Measurements from ENCODE around the gene ZFP62.

The ZFP62 gene

DNA sequence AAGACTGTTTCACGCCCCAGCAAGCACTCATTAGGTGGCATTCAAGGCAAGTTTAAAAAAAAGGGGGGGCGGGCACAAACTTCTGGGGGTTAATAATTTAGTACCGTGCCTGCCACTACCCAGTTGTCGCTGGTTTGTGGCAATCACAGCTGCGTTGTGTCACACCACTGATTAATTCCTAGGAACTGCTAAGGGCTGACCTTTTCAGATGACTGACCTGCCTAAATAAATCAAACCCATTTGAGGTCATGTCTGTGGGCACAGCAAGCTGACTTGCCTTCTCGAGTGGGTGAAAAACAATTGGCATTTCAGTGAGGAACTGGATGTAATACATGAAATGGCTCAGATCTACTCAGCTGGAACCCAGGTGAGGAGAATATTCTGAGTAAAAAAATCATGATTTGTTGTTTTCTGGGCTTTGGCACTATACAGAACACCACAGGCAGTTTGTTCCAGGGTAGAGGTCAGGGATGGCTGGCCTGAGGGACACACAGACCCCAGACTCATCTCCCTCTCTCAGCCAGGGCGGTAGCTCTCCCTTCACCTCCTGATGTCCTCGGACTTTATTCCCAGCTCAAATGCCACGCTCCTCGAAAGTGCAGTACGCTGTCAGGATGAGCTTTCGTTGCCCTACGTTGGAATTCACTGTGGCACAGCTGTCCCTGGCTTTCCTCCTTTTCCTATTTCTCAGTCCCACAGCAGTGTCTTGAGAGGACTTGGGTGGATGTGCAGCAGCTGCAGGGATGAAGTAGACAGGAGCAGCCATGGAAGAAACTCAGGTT, 43.0 kb downstream of the ZFP62 start:
- no peaks in the 10 kb centered on the region for H3K27me3 ChIP-seq (replicated peaks; ENCODE audit: control insufficient read depth, insufficient read depth, low read length)
- H3K4me1 ChIP-seq (ENCODE audit: control insufficient read depth, insufficient read depth, low read length) = peaks cover 55% of the 10 kb centered on the region
- peak overlapping the region; percentile 70 for H3K4me3 ChIP-seq (ENCODE audit: low read length)
- no peaks in the 10 kb centered on the region for H3K9me3 ChIP-seq (ENCODE audit: control insufficient read depth, low read length)
- H3K36me3 ChIP-seq (ENCODE audit: control insufficient read depth, insufficient read depth, low read length, severe bottlenecking) = no peaks in the 10 kb centered on the region
- peak overlapping the region; percentile 80 for H3K9ac ChIP-seq (ENCODE audit: low read length)
- DNase-seq (ENCODE audit: low read depth) = no peak

DNA sequence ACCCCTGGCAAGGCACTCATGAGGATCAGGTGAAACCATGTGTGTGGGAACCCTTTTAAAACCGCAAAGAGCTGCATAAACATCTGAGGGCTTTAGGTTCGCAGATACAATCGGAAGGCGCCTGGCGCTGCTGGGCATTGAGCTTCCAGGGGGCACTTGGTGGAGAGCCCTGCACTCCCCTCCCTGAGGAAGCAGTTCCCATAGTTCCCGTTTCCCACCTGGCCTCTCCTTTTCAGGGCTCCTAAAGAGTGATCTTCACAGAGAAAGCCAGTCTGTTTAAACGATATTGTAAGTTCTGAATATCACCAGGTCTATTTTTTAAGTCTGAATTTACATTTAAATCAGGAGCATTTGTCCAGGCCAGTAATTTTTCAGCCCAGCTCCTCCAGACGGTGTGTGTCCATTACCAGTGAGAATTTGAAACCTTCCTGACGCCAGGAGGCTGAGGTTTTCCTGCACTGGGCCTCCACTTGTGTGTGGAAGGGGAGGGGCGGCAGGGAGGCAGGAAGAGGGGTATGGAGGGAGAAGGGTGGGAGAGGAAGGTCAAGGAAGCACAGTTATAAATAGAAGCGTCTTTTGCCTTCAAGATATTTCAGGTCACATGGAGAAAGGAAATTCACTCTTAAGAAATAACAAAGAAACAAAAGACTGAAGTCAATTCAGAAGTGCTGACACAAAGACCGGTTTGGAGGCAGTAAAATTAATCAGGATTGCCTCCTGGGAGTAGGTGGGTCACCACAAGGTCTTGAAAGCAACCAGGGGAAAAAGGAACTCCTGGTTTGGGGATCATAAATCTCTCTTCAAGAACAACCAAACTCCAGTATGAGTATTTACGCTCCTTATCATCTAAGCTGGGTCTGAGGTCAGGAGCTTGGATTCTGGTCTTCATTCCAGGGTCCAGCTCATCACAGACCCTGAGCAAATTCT, 44.2 kb downstream of the ZFP62 start:
- no peak overlapping the region for H3K4me3 ChIP-seq (ENCODE audit: low read length)
- DNase-seq (ENCODE audit: low read depth) = peak; percentile 53

GRCh38 chr5:180815293-180815917, 45.7 kb downstream of the ZFP62 start:
- peak overlapping the region; percentile 22 for H3K9ac ChIP-seq (ENCODE audit: low read length)
- H3K27me3 ChIP-seq (replicated peaks; ENCODE audit: control insufficient read depth, insufficient read depth, low read length) = no peaks in the 10 kb centered on the region
- no peaks in the 10 kb centered on the region for H3K9me3 ChIP-seq (ENCODE audit: control insufficient read depth, low read length)
- H3K4me3 ChIP-seq (ENCODE audit: low read length) = peak overlapping the region; percentile 18
- no peaks in the 10 kb centered on the region for H3K36me3 ChIP-seq (ENCODE audit: control insufficient read depth, insufficient read depth, low read length, severe bottlenecking)
- DNase-seq (ENCODE audit: low read depth) = no peak
- H3K4me1 ChIP-seq (ENCODE audit: control insufficient read depth, insufficient read depth, low read length) = peaks cover 52% of the 10 kb centered on the region

More for the DNA sequence above, 44.2 kb downstream of the ZFP62 start:
- H3K9ac ChIP-seq (ENCODE audit: low read length) = peak overlapping the region; percentile 80
- H3K36me3 ChIP-seq (ENCODE audit: control insufficient read depth, insufficient read depth, low read length, severe bottlenecking) = no peaks in the 10 kb centered on the region
- H3K4me1 ChIP-seq (ENCODE audit: control insufficient read depth, insufficient read depth, low read length) = peaks cover 55% of the 10 kb centered on the region
- H3K9me3 ChIP-seq (ENCODE audit: control insufficient read depth, low read length) = no peaks in the 10 kb centered on the region
- no peaks in the 10 kb centered on the region for H3K27me3 ChIP-seq (replicated peaks; ENCODE audit: control insufficient read depth, insufficient read depth, low read length)

GRCh38 chr5:180813420-180813819, 47.7 kb downstream of the ZFP62 start:
- no peak for DNase-seq (ENCODE audit: low read depth)
- Histone ChIP-seq H3K36me3 (ENCODE audit: control insufficient read depth, insufficient read depth, low read length, severe bottlenecking) (no peaks in the 10 kb centered on the region), H3K4me3 (ENCODE audit: low read length) (no peak overlapping the region), H3K9me3 (ENCODE audit: control insufficient read depth, low read length) (no peaks in the 10 kb centered on the region), H3K27me3 (replicated peaks; ENCODE audit: control insufficient read depth, insufficient read depth, low read length) (no peaks in the 10 kb centered on the region), H3K9ac (ENCODE audit: low read length) (no peak overlapping the region), H3K4me1 (ENCODE audit: control insufficient read depth, insufficient read depth, low read length) (peaks cover 49% of the 10 kb centered on the region)

DNA sequence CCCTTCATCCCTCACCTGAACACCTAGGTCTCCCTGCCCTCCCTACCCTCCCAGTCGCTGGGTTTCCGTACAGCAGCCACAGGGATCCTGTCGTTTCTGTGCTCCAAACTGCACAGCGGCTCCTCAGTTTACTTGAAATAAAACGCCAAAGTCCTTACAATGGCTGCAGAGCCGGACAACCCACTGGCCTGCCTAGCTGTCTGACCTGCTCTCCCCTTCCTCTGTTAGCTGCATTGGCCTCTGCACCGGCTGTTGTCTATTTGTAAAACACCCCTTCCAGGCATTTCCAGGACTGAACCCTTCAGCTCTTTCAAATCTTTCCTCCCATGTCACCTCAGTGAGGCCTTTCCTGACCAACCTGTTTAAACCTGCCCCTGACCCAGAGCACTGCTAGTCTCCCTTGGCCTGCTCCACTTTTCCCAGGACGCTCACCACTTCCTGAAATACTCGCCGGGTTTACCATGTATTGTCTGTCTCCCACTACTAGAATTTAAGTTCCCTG, 49.4 kb downstream of the ZFP62 start:
- H3K27me3 ChIP-seq (replicated peaks; ENCODE audit: control insufficient read depth, insufficient read depth, low read length) = no peaks in the 10 kb centered on the region
- no peaks in the 10 kb centered on the region for H3K36me3 ChIP-seq (ENCODE audit: control insufficient read depth, insufficient read depth, low read length, severe bottlenecking)
- H3K4me3 ChIP-seq (ENCODE audit: low read length) = peak overlapping the region; percentile 92
- DNase-seq (ENCODE audit: low read depth) = no peak
- peaks cover 49% of the 10 kb centered on the region for H3K4me1 ChIP-seq (ENCODE audit: control insufficient read depth, insufficient read depth, low read length)
- peak overlapping the region; percentile 94 for H3K9ac ChIP-seq (ENCODE audit: low read length)
- H3K9me3 ChIP-seq (ENCODE audit: control insufficient read depth, low read length) = no peaks in the 10 kb centered on the region

DNA sequence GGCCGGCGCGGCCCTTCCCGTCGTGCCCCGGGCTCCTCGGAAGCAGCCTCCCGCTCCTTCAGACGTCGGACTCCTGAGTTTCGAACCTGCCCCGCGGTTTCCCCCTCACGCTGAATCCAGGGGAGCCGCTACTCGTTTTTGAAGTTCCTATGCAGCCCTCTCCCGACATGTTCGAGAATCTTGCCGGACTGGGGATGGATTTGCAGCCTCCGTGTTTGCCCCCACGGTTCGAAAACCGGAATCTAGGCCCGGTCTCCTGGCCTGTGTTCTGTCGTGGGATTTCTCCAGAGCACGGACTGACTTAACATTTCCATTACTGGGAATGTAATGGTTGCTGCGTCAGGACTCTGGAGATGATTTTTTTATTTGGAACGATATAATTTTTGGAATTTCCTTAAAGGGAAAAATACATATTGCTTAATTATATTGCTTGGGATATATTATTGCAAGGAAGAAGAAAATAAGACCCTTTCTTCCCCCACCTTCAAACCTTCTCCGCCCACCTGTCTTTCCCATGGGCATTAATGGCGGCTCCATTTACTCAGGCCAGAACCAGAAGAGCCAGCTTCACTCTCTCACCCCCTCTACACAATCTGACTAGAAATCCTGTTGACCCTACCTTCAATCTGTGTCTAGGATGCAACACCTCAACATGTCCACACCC, 50.0 kb downstream of the ZFP62 start:
- H3K9me3 ChIP-seq (ENCODE audit: control insufficient read depth, low read length) = no peaks in the 10 kb centered on the region
- H3K4me3 ChIP-seq (ENCODE audit: low read length) = peak overlapping the region; percentile 92
- H3K9ac ChIP-seq (ENCODE audit: low read length) = peak overlapping the region; percentile 94
- DNase-seq (ENCODE audit: low read depth) = peak; percentile 74
- H3K36me3 ChIP-seq (ENCODE audit: control insufficient read depth, insufficient read depth, low read length, severe bottlenecking) = no peaks in the 10 kb centered on the region
- no peaks in the 10 kb centered on the region for H3K27me3 ChIP-seq (replicated peaks; ENCODE audit: control insufficient read depth, insufficient read depth, low read length)
- H3K4me1 ChIP-seq (ENCODE audit: control insufficient read depth, insufficient read depth, low read length) = peaks cover 51% of the 10 kb centered on the region

- H3K4me1 ChIP-seq (ENCODE audit: control insufficient read depth, insufficient read depth, low read length) = peaks cover 48% of the 10 kb centered on the region
- peak overlapping the region; percentile 94 for H3K9ac ChIP-seq (ENCODE audit: low read length)
- H3K9me3 ChIP-seq (ENCODE audit: control insufficient read depth, low read length) = no peaks in the 10 kb centered on the region
- peak; percentile 98 for DNase-seq (ENCODE audit: low read depth)
- peak overlapping the region; percentile 92 for H3K4me3 ChIP-seq (ENCODE audit: low read length)
- no peaks in the 10 kb centered on the region for H3K36me3 ChIP-seq (ENCODE audit: control insufficient read depth, insufficient read depth, low read length, severe bottlenecking)
- no peaks in the 10 kb centered on the region for H3K27me3 ChIP-seq (replicated peaks; ENCODE audit: control insufficient read depth, insufficient read depth, low read length)
These were observed 50.7 kb downstream of the ZFP62 start for GRCh38 chr5:180810210-180810958.

DNA sequence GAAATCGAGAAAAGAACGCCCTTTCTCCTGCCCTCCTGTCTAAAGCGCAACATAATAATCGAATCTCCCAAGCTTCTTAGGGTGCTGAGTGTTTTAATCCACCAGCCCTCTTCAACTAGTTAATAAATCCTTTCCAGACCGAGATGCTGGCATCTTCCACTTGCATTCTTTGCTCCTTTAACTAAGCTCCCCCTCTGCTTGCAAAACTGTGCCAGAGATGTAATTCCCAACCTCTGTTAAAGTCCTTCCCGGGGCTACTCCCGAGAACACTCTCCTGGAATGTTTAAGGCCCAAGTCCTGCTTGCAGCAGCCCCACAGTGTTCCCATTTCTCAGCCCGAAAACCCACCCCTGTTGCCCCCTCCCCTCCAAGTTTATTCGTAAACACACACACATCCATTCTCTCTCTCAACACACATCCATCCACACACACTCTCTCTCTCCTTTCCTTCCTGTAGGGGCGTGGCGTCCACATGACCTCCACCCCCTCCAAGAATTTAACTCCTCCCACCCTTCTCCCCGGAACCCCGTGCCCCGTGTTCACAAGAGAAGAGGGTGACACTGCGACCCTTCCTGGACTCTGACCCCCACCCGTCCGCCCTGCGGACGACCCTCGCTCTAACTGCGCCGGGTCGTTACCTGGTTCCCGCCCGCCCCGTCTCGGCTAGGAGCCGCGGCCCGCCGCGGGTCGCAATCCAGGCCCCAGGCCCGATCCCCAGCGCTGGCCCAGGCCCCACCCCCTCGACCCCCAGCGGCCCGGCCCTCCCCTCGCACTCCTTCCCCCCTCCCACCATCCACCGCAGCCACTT, 51.5 kb downstream of the ZFP62 start:
- no peaks in the 10 kb centered on the region for H3K36me3 ChIP-seq (ENCODE audit: control insufficient read depth, insufficient read depth, low read length, severe bottlenecking)
- no peaks in the 10 kb centered on the region for H3K9me3 ChIP-seq (ENCODE audit: control insufficient read depth, low read length)
- H3K27me3 ChIP-seq (replicated peaks; ENCODE audit: control insufficient read depth, insufficient read depth, low read length) = no peaks in the 10 kb centered on the region
- peaks cover 47% of the 10 kb centered on the region for H3K4me1 ChIP-seq (ENCODE audit: control insufficient read depth, insufficient read depth, low read length)
- DNase-seq (ENCODE audit: low read depth) = peak; percentile 96
- peak overlapping the region; percentile 92 for H3K4me3 ChIP-seq (ENCODE audit: low read length)
- H3K9ac ChIP-seq (ENCODE audit: low read length) = peak overlapping the region; percentile 94

DNA sequence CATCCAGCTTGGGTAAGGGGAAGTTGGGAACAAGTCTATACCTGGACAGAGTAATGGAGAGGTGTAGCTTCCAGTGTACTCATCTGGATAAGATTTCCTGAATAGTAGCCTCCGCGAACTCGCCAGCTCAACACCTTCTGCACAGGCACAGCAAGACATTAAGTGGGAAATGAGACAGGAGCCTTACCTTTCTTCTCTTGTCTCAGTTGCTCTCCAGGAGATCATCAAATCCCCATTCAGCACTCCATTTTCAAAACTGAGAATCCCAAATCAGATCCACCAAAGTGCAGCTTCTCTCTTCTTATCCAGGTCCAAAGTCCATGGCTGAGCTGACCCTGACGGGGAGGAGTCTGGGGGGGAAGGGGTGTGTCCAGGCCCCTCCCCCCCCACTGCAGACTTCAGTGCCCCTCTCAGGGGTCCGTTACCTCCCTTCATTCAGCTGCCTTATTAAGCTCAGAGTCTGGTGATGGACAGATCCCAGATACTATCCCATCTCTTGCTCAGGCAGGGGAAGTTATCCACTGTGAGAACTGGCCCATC, 52.5 kb downstream of the ZFP62 start:
- peak overlapping the region; percentile 94 for H3K9ac ChIP-seq (ENCODE audit: low read length)
- no peaks in the 10 kb centered on the region for H3K27me3 ChIP-seq (replicated peaks; ENCODE audit: control insufficient read depth, insufficient read depth, low read length)
- peaks cover 58% of the 10 kb centered on the region for H3K4me1 ChIP-seq (ENCODE audit: control insufficient read depth, insufficient read depth, low read length)
- peak overlapping the region; percentile 92 for H3K4me3 ChIP-seq (ENCODE audit: low read length)
- H3K9me3 ChIP-seq (ENCODE audit: control insufficient read depth, low read length) = no peaks in the 10 kb centered on the region
- DNase-seq (ENCODE audit: low read depth) = no peak
- H3K36me3 ChIP-seq (ENCODE audit: control insufficient read depth, insufficient read depth, low read length, severe bottlenecking) = no peaks in the 10 kb centered on the region

Measured in adipocyte (in vitro differentiated cells).